GM12892 (cell line): ENCODE measurements around the gene RPL35A.
"Not testable (repeated sequence)": the region's sequence is repeated elsewhere in the genome, so short reads cannot be mapped to it uniquely, and the experiment has no call there.

Experiments
- DNase-seq: peaks from one replicate; pipeline ENCODE4 v3.0.0; 2011; ENCODE audit not compliant: insufficient read length
- FAIRE-seq: peaks from 2 replicates; lab custom pipeline; 2011; peaks lifted over from hg19 to GRCh38; lab: Jason Lieb, UNC
- POLR2A ChIP-seq: IDR thresholded peaks from 2 replicates; pipeline ENCODE4 v1.6.1; 2011; ENCODE audit warnings: low read depth, low read length, control low read depth
- POLR2AphosphoS5 ChIP-seq: IDR thresholded peaks from 2 replicates; pipeline ENCODE4 v1.6.1; 2011; ENCODE audit warnings: low read depth, low read length, control low read depth
- TAF1 ChIP-seq: IDR thresholded peaks from 2 replicates; pipeline ENCODE4 v1.6.1; 2011; ENCODE audit warnings: low read depth, mild to moderate bottlenecking, control low read depth, low read length, borderline replicate concordance

The RPL35A gene

GRCh38 chr3:197926418-197926817, 23.6 kb upstream of the RPL35A start:
- TF ChIP-seq TAF1 (no peak), POLR2A (no peak), POLR2AphosphoS5 (no peak)
- no peak for FAIRE-seq
- DNase-seq, result no peak

GRCh38 chr3:197927578-197927977, 22.4 kb upstream of the RPL35A start:
- not testable (repeated sequence) for FAIRE-seq, DNase-seq

- TF ChIP-seq POLR2A (no peak), POLR2AphosphoS5 (no peak), TAF1 (no peak)
- FAIRE-seq (no peak), DNase-seq (no peak)
Measured at GRCh38 chr3:197936819-197937384, 13.1 kb upstream of the RPL35A start.

- no peak for TF ChIP-seq POLR2AphosphoS5
- TF ChIP-seq POLR2A, result no peak
- TF ChIP-seq TAF1, result no peak
- no peak for DNase-seq
- FAIRE-seq, result no peak
Measured at GRCh38 chr3:197940745-197941384, 9.1 kb upstream of the RPL35A start.

GRCh38 chr3:197942956-197943556, 6.9 kb upstream of the RPL35A start:
- no peak for TF ChIP-seq TAF1
- no peak for TF ChIP-seq POLR2A
- TF ChIP-seq POLR2AphosphoS5, result no peak
- no peak for DNase-seq
- FAIRE-seq, result peak; percentile 81

- no peak for FAIRE-seq
- TF ChIP-seq POLR2AphosphoS5 (no peak), POLR2A (no peak), TAF1 (no peak)
- DNase-seq, result no peak
Measured at GRCh38 chr3:197949191-197949777, 706 bp upstream of the RPL35A start.

GRCh38 chr3:197950677-197951061, 679 bp downstream of the RPL35A start:
- DNase-seq (no peak), FAIRE-seq (no peak)
- TF ChIP-seq POLR2A (no peak), TAF1 (no peak), POLR2AphosphoS5 (no peak)

- DNase-seq (no peak), FAIRE-seq (no peak)
Measured at GRCh38 chr3:197951392-197951990, 1.5 kb downstream of the RPL35A start.

GRCh38 chr3:197952440-197952839, 2.5 kb downstream of the RPL35A start:
- TF ChIP-seq TAF1 (no peak), POLR2A (no peak), POLR2AphosphoS5 (no peak)
- DNase-seq, result no peak
- no peak for FAIRE-seq

More at GRCh38 chr3:197951392-197951990, 1.5 kb downstream of the RPL35A start:
- TF ChIP-seq POLR2A (no peak), POLR2AphosphoS5 (no peak), TAF1 (no peak)

GRCh38 chr3:197953325-197953724, 3.3 kb downstream of the RPL35A start:
- TF ChIP-seq TAF1 (no peak), POLR2A (peak; percentile 16; the same call in 1 of the 2 replicates)
- no peak for FAIRE-seq
- no peak for DNase-seq

GRCh38 chr3:197953881-197954280, 3.9 kb downstream of the RPL35A start:
- FAIRE-seq (no peak), DNase-seq (no peak)
- TF ChIP-seq TAF1 (no peak), POLR2A (no peak), POLR2AphosphoS5 (no peak)
